Fibroblast of lung (primary cell): Measurements from ENCODE around the gene FRMD6. TPM values are rescaled to one million over a fixed set of nuclear protein-coding genes. Genes with fewer than 3 reads are reported as not detected.
A peak's percentile ranks its signal among the peaks of the same experiment; 100 is the strongest.

Experiments used
- DNase-seq, 2 donors: peaks; one replicate each; pipeline versions ENCODE4 v3.0.0 to v3.0.0-alpha.2; 2010; ENCODE audit warnings: low read depth in 2 of 2
- H2AFZ ChIP-seq: 2 replicates; pipeline ENCODE4 v1.5.1; 2012; ENCODE audit warnings: low read length, control low read depth, inconsistent platforms
- H3K27ac ChIP-seq: 2 replicates; pipeline ENCODE4 v1.5.1; 2011; ENCODE audit warnings: low read length, control low read depth; ENCODE audit not compliant: insufficient read depth
- H3K27me3 ChIP-seq: 2 replicates; pipeline ENCODE4 v1.5.1; 2011; ENCODE audit warnings: mild to moderate bottlenecking, low read length; ENCODE audit not compliant: control insufficient read depth, insufficient read depth
- H3K36me3 ChIP-seq: 2 replicates; pipeline ENCODE4 v1.5.1; 2011; ENCODE audit warnings: low read length; ENCODE audit not compliant: control insufficient read depth, insufficient read depth
- H3K4me1 ChIP-seq: 2 replicates; pipeline ENCODE4 v1.5.1; 2011; ENCODE audit warnings: low read length; ENCODE audit not compliant: control insufficient read depth, insufficient read depth; ENCODE audit errors: extremely low read depth
- H3K4me2 ChIP-seq: 2 replicates; pipeline ENCODE4 v1.5.1; 2011; ENCODE audit warnings: low read length, control low read depth; ENCODE audit not compliant: insufficient read depth; ENCODE audit errors: extremely low read depth
- H3K4me3 ChIP-seq, 4 experiments: fragments of 200-600 bp in 1 of 4; sonication (generic) in 1 of 4; replicated peaks in 1 of 4; 2 replicates each; pipeline ENCODE4 v1.5.1; 2011 to 2016; ENCODE audit warnings: low read length in 4 of 4, low read depth in 3 of 4, mild to moderate bottlenecking in 3 of 4, control low read depth in 2 of 4, inconsistent platforms in 1 of 4, mixed read lengths in 1 of 4; ENCODE audit not compliant: insufficient read depth in 1 of 4; ENCODE audit errors: control extremely low read depth in 1 of 4
- H3K79me2 ChIP-seq: 2 replicates; pipeline ENCODE4 v1.5.1; 2012; ENCODE audit warnings: mild to moderate bottlenecking, low read length, inconsistent platforms; ENCODE audit not compliant: control insufficient read depth, insufficient read depth
- H3K9ac ChIP-seq: 2 replicates; pipeline ENCODE4 v1.5.1; 2011; ENCODE audit warnings: mild to moderate bottlenecking, low read length, control low read depth; ENCODE audit not compliant: insufficient read depth
- H3K9me3 ChIP-seq: 2 replicates; pipeline ENCODE4 v1.5.1; 2012; ENCODE audit warnings: low read depth, low read length; ENCODE audit not compliant: control insufficient read depth, insufficient read depth
- H4K20me1 ChIP-seq: 2 replicates; pipeline ENCODE4 v1.5.1; 2011; ENCODE audit warnings: low read length; ENCODE audit not compliant: control insufficient read depth, insufficient read depth; ENCODE audit errors: extremely low read depth
- CTCF ChIP-seq, 2 donors: IDR thresholded peaks in 1 of 2; conservative IDR thresholded peaks in 1 of 2; 1 replicate in 1 of 2; 2 replicates in 1 of 2; pipeline ENCODE4 v1.5.1; 2011 to 2012; ENCODE audit warnings: low read length in 2 of 2, control low read depth in 1 of 2, inconsistent platforms in 1 of 2, low read depth in 1 of 2, mild to moderate bottlenecking in 1 of 2
- EZH2 ChIP-seq: IDR thresholded peaks from 2 replicates; pipeline ENCODE4 v1.5.1; 2012; ENCODE audit warnings: low read length, control low read depth, mild to moderate bottlenecking; ENCODE audit errors: missing control alignments
- polyA plus RNA-seq, 2 donors: library from polyadenylated mRNA; depleted of rRNA in 1 of 2; stranded (reverse) in 1 of 2; unstranded in 1 of 2; fragments of >200 nt; gene quantifications; 2 replicates each; pipeline ENCODE4 v1.2.1, GENCODE V29; 2011 to 2012; ENCODE audit warnings: missing spikeins in 1 of 2
- total RNA-seq: library from RNA; depleted of rRNA; stranded (reverse); fragments of >200 nt; gene quantifications from 2 replicates; pipeline ENCODE4 v1.2.1, GENCODE V29; 2014

FRMD6 gene
- total and polyA plus RNA-seq, 2 donors (not counting 1 experiment from before 2014, with no cell fraction given): 200 to 222 TPM

- Histone ChIP-seq H3K4me1 (peaks cover 2% of the 10 kb centered on the region), H3K4me3 (no peak overlapping the region), H3K4me2 (no peak overlapping the region), H3K9ac (no peak overlapping the region), H3K36me3 (peaks cover 27% of the 10 kb centered on the region), H3K9me3 (no peaks in the 10 kb centered on the region), H3K27me3 (no peaks in the 10 kb centered on the region), H4K20me1 (no peaks in the 10 kb centered on the region), H3K79me2 (peaks cover 12% of the 10 kb centered on the region), H2AFZ (no peak overlapping the region), H3K27ac (no peak overlapping the region)
- DNase-seq: no peak
- no peak for TF ChIP-seq EZH2
- no peak for TF ChIP-seq CTCF (conservative IDR thresholded peaks at IDR 0.05 in 1 of 2, IDR thresholded peaks at IDR 0.05 in 1 of 2; ENCODE audit: low read depth in 1 of 2, low read length in 2 of 2)
Measured at GRCh38 chr14:51715742-51716141, 64.0 kb downstream of the FRMD6 start.

- Histone ChIP-seq H2AFZ (no peak overlapping the region), H4K20me1 (no peaks in the 10 kb centered on the region), H3K27me3 (no peaks in the 10 kb centered on the region), H3K9me3 (no peaks in the 10 kb centered on the region), H3K9ac (no peak overlapping the region), H3K4me3 (no peak overlapping the region), H3K36me3 (peaks cover 29% of the 10 kb centered on the region), H3K79me2 (peaks cover 14% of the 10 kb centered on the region), H3K4me2 (no peak overlapping the region), H3K27ac (no peak overlapping the region), H3K4me1 (peaks cover 2% of the 10 kb centered on the region)
- DNase-seq: peak in 1 of 2 donors; percentile 59
- TF ChIP-seq EZH2 (no peak), CTCF (conservative IDR thresholded peaks at IDR 0.05 in 1 of 2, IDR thresholded peaks at IDR 0.05 in 1 of 2; ENCODE audit: low read depth in 1 of 2, low read length in 2 of 2) (no peak)
Measured at GRCh38 chr14:51716610-51717009, 64.9 kb downstream of the FRMD6 start.

GRCh38 chr14:51717766-51718165 is 66.1 kb downstream of the FRMD6 start:
- peaks cover 35% of the 10 kb centered on the region for H3K36me3 ChIP-seq
- no peak overlapping the region for H3K27ac ChIP-seq
- H3K4me1 ChIP-seq: peaks cover 2% of the 10 kb centered on the region
- peaks cover 14% of the 10 kb centered on the region for H3K79me2 ChIP-seq
- TF ChIP-seq EZH2: no peak
- TF ChIP-seq CTCF (conservative IDR thresholded peaks at IDR 0.05 in 1 of 2, IDR thresholded peaks at IDR 0.05 in 1 of 2; ENCODE audit: low read depth in 1 of 2, low read length in 2 of 2): no peak
- DNase-seq: no peak
- no peak overlapping the region for H3K9ac ChIP-seq
- H3K27me3 ChIP-seq: no peaks in the 10 kb centered on the region
- H3K4me3 ChIP-seq: no peak overlapping the region
- H2AFZ ChIP-seq: no peak overlapping the region
- H3K4me2 ChIP-seq: no peak overlapping the region
- no peaks in the 10 kb centered on the region for H4K20me1 ChIP-seq
- no peaks in the 10 kb centered on the region for H3K9me3 ChIP-seq
